Hepatocyte (in vitro differentiated cells): ENCODE data around the gene CEP126.

ENCODE experiments used
- EZH2 ChIP-seq: fragments of 200-600 bp; sonication (generic); IDR thresholded peaks from 2 replicates; pipeline ENCODE4 v1.6.1; 2016; ENCODE audit warnings: antibody characterized with exemption, mild to moderate bottlenecking, borderline replicate concordance
- TF ChIP-seq, protein P1 (sequence below): fragments of 200-600 bp; sonication (generic); IDR thresholded peaks from 2 replicates; pipeline ENCODE4 v1.5.1; 2016; ENCODE audit warnings: antibody characterized with exemption, mild to moderate bottlenecking; ENCODE audit not compliant: poor library complexity

DNA sequence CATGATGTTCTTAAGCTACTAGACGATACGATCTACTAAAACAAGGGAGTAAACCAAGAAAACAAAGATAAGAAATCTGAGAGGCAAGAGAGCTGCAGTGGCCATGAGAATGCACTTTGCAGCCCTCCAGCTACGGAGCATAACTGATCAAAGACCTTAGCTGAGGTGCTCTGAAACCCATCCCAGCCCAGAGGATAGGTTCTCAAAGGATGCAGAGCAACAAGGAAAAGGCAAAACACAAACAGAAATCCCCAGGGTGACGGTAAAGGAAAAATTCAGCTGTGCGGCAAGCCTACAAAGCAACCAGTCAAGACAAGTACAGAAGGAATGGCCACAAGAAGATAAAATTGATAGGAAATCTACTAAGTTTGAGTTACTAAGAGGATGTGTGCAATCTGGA lies 99.9 kb downstream of the CEP126 start:
- TF ChIP-seq, protein P1, sequence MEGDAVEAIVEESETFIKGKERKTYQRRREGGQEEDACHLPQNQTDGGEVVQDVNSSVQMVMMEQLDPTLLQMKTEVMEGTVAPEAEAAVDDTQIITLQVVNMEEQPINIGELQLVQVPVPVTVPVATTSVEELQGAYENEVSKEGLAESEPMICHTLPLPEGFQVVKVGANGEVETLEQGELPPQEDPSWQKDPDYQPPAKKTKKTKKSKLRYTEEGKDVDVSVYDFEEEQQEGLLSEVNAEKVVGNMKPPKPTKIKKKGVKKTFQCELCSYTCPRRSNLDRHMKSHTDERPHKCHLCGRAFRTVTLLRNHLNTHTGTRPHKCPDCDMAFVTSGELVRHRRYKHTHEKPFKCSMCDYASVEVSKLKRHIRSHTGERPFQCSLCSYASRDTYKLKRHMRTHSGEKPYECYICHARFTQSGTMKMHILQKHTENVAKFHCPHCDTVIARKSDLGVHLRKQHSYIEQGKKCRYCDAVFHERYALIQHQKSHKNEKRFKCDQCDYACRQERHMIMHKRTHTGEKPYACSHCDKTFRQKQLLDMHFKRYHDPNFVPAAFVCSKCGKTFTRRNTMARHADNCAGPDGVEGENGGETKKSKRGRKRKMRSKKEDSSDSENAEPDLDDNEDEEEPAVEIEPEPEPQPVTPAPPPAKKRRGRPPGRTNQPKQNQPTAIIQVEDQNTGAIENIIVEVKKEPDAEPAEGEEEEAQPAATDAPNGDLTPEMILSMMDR = no peak
- TF ChIP-seq EZH2 = no peak
